HG02870 (cell line): ENCODE results near the gene PKP3.
"Not testable (repeated sequence)": the region's sequence is repeated elsewhere in the genome, so short reads cannot be mapped to it uniquely, and the experiment has no call there.

Experiments
- ATAC-seq: cut with Tn5 transposase; IDR thresholded peaks from one replicate; pipeline ENCODE4 v1.9.1; 2021; ENCODE audit warnings: mild to moderate bottlenecking, moderate library complexity; ENCODE audit not compliant: unreplicated experiment

Gene PKP3

DNA sequence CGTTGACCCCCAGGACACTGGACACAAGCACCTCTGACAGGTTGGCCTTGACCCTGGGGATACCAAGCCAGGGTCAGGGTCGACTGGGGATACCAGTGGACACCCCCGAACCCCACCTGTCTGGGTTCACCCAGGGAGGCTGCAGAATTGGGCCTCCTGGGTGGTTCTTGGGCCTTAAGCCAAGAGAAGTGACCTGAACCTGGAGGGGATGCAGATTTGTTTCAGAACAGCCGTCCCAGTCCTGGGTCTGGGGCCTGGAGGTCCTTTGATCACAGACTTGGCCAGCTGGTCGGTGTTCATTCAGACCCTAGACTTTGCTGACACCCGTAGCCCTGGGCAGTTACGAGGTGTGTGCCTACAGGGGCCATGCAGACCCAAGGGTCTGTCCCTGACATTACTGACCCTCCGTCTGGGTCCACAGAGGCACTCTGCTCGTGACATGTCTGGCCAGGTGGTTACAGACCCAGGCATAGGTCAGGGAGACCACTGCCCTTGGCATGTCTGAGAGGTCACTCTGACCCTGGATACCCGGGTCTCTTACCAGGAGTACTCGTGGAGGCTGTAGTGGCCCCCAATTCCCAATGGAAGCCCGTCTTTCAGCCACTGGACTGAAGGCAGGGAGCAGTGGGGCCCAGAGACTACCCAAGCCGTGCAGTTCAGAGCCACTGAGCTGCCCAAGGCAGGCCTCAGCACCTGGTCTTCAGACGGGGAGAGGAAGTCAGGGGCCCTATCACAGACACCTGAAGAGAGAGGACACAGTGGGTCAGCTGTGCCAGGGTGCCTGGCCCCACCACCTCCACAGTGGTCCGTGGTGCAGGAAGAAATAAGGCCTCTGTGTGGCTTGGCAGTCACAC is 14.4 kb downstream of the PKP3 start:
- no peak for ATAC-seq

- no peak for ATAC-seq
Measured at GRCh38 chr11:409008-409599, 15.1 kb downstream of the PKP3 start.

DNA sequence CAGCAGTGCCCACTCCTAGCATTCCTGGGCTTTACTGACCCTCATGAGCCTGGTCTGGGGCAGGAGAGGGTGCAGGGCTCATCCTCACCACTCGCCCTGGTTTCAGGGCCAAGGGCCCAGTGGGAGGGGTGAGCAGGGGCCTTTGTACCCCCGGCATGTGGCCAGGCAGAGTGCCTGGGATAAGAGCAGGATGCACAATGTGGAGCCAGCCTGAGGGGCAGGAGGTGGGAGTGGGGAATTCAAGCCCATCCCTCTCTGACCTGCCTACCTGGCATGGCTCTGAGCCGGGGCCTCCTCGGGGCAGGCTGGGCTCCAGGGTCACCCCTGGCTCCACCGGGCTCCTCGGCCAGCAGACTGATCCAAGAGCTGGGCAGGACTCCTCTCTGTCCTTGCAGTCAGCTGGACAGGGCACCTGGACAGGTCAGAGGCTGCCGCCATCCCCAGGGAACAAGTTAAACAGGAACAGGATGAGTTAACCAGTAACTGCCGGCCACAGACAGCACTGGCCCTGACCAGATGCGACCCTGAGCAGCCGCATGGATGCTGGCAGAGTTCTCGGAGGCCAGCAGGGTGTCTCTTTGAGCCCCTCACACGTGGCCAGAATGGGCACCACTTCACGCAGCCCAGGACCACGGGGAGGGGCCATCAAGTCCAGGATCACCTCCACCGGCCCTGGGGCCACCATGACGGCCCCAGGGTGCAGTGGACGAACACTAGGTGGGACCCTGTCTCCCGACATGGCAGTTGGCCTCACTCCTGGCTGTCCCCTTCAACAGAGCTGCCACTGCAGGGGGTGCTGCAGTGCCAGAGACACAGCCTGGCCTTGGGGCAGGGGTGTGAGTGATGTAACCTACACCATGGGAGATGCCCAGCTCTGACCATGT is 15.8 kb downstream of the PKP3 start:
- ATAC-seq = no peak

DNA sequence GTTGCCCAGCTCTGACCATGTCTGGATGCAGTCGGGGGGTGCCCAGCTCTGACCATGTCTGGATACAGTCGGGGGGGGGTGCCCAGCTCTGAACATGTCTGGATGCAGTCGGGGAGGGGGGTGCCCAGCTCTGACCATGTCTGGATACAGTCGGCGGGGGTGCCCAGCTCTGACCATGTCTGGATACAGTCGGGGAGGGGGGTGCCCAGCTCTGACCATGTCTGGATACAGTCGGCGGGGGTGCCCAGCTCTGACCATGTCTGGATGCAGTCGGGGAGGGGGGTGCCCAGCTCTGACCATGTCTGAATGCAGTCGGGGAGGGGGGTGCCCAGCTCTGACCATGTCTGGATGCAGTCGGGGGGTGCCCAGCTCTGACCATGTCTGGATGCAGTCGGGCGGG is 16.7 kb downstream of the PKP3 start:
- not testable (repeated sequence) for ATAC-seq

DNA sequence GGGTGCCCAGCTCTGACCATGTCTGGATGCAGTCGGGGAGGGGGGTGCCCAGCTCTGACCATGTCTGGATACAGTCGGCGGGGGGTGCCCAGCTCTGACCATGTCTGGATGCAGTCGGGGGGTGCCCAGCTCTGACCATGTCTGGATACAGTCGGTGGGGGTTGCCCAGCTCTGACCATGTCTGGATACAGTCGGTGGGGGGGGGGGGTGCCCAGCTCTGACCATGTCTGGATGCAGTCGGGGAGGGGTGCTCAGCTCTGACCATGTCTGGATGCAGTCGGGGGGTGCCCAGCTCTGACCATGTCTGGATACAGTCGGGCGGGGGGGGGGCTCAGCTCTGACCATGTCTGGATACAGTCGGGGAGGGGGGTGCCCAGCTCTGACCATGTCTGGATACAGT is 17.5 kb downstream of the PKP3 start:
- ATAC-seq = not testable (repeated sequence)

DNA sequence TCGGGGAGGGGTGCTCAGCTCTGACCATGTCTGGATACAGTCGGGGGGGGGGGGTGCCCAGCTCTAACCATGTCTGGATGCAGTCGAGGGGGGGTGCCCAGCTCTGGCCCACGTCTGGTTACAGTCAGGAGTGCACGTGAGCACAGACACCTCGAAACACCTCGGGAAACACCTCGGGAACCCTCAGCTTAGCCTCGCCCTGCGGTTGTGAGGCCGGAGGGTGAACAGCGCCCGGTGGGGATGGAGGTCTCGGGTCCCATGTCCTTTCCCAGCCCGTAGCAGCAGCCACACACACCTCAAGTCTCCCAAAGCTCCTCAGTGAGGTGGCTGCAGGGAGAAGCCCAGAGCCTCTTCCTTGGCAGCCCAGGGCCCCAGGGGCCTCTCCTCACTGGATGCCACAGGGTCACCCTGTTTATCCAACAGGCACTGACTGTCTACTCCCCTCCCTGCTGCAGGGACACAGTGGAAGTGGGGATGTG is 18.7 kb downstream of the PKP3 start:
- no peak for ATAC-seq

GRCh38 chr11:413120-414081 is 19.4 kb downstream of the PKP3 start:
- no peak for ATAC-seq

- ATAC-seq = no peak
Measured at GRCh38 chr11:414318-414857, 20.4 kb downstream of the PKP3 start.

GRCh38 chr11:415640-416041 is 21.6 kb downstream of the PKP3 start:
- ATAC-seq = no peak

GRCh38 chr11:416051-416756 is 22.2 kb downstream of the PKP3 start:
- no peak for ATAC-seq

DNA sequence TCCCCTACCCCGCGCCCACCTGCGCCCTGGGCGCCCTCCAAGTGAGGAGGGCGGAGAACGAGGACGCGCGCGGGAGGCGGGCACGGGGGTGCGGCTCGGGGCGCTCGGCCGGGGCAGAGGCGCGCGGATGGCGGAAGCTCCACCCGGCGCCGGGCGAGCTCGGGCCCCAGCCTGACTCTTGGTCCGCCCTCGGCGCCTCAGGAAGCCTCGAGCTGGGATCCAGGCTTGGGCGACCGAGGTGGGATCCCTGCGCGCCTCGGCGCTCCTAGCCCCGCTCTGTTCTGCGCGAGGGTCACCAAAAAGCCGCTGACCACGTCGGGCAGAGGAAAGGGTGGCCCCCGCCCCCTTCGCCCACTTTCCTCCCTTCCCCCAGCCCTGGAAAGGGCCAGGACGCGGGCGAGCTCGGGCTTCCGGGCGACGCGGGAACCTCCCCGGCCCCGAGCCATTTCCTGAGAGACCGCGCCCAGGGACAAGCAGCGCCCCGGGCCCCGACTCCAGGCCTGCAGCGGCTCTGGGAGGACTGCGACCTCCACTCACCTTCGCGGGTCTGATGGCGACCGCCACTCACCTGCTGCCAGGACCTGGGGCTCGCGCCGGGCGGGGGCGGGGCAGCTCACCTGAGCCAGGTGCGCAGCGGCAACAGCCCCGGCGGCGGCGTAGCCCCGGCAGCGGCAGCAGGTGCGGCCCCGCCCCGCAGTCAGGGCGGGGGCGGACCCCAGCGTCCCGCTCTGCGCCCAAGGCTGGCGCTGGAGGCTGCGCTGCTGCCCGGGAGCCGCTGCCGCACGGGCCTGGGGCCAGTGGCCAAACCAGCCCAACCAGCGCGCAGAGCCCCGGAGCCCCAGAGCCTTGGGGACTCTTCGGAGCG is 23.0 kb downstream of the PKP3 start:
- ATAC-seq = no peak

DNA sequence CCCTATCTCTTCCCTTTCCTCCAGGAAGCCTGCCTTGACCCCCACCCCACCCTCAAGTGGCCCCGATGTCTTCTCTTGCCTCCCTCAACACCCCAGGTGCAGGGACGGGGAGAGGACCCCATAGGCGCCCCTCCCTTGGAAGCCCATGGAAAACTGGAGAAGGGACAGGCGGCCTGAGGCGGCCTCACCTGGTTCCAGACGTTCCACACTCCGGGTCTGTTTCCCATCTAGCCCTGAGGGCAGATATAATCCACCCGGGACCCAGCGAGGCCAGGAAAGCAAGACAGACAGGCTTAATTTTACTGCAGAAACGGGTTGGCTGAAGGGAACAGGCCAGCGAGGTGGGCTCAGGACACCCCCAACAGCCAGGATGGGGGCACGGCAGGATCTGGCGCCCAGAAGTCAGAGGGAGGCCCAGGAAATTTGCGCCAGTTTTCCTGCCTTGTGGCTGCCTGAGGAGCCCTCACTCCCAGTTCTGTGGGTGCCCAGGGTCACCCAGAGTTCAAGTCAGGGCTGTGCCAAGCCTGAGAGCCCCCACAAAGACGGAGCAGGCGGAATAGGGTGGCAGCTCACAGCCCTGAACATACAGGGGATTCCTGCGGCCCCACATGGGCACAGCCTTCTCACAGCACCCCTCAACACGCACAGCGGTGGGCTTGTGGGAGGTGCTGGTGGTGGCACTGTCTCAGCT is 23.8 kb downstream of the PKP3 start:
- ATAC-seq = no peak

- ATAC-seq = no peak
Measured at GRCh38 chr11:418343-419247, 24.6 kb downstream of the PKP3 start.

- ATAC-seq = no peak
Measured at GRCh38 chr11:419248-420005, 25.4 kb downstream of the PKP3 start.

- no peak for ATAC-seq
Measured at GRCh38 chr11:420054-420910, 26.3 kb downstream of the PKP3 start.
